SKM-1 treated with dmso at 0.1 percent for 144 hours (cell line): ENCODE results near the gene KIF4A.

ENCODE experiments used
- DNase-seq: peaks from one replicate; lab custom pipeline; 2025; ENCODE audit not compliant: unreplicated experiment; lab: John Stamatoyannopoulos, UW

The KIF4A gene

GRCh38 chrX:70436343-70436742 lies 146.4 kb downstream of the KIF4A start:
- DNase-seq: no peak

GRCh38 chrX:70437011-70437410 lies 147.1 kb downstream of the KIF4A start:
- no peak for DNase-seq

DNA sequence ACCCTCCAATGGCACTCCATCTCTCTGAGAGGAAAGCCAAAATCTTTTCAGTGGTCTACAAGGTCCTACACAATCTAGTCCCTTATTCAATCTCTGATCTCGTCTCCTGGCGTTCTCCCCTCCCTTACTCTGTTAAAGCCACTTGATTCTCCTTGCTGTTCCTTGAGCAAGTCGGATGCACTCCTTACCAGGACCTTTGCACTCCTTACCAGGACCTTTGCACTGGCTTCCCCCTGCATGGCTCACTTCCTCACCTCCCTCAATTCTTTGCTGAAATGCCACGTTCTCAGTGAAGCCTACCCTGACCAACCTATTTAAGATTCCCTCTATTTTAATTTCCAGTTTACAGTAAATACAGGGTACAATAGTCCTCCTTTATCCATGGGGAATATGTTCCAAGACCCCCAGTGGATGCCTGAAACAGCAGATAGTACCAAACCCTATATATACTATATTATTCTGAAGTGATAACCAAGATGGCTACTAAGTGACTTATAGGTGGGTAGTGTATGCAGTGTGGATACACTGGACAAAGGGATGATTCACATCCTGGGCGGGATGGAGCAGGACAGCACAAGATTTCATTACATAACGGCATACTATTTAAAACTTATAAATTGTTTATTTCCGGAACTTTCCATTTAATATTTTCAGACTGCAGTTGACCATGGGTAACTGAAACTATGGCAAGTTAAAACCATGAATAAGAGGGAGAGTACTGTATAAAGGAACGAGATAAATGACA lies 148.2 kb downstream of the KIF4A start:
- DNase-seq: no peak

GRCh38 chrX:70439016-70439415 lies 149.1 kb downstream of the KIF4A start:
- DNase-seq: no peak

GRCh38 chrX:70442224-70442623 lies 152.3 kb downstream of the KIF4A start:
- no peak for DNase-seq

DNA sequence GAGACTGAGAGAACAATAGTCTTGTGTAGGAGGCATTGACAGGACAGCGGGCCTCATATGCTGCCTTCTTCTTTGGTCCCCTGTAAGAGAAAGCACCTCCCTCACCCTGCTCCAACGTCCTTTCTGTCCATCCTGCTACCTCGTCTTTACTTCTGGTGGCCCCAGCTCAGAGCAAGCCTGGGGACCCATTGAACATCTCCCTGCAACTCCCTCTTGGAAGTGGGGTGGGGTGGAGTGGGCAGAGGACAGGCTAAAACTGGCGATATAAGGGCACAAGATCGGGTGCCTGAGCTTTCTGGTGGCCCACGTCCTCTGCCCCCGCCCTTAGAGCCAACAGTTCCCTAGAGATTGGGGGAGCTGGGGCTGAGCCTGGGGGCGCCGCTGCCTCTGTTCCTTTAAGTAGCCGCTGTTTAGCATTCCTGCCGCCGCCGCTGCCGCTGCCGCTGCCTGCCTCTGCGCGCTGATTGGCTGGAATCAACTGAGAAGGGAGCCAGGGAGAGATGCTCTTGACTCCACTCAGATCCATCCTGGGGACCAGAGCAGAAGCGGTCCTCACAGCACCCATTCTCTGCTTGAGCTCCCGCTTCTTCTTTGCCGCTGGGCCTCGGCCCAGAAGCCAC lies 154.5 kb downstream of the KIF4A start, which contains the start of gene DLG3:
Gene DLG3 (plus strand): TSS at position 510 of the 620 bp plus-strand sequence. CDS start 367 bp downstream, outside the sequence.
- no peak for DNase-seq

DNA sequence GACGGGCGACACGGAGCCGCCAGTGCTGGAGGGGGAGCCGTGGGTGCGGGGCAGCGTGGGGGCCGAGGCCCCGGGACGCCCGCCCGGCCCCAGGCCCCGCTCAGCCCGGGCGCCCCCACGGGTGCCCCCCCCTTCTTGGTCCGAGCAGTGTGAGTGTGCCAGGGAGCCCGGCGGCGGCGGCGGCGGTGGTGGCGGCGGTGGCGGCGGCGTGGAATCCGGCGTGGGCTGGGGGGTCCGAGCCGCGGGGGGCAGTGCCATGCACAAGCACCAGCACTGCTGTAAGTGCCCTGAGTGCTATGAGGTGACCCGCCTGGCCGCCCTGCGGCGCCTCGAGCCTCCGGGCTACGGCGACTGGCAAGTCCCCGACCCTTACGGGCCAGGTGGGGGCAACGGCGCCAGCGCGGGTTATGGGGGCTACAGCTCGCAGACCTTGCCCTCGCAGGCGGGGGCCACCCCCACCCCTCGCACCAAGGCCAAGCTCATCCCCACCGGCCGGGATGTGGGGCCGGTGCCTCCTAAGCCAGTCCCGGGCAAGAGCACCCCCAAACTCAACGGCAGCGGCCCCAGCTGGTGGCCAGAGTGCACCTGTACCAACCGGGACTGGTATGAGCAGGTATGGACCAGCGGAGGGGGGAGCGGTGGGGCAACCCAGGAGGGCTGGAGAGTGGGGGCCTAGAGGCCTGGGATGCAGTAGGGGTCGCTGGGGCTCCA lies 155.2 kb downstream of the KIF4A start:
- no peak for DNase-seq

- no peak for DNase-seq
Measured at GRCh38 chrX:70445951-70446350, 156.0 kb downstream of the KIF4A start.

DNA sequence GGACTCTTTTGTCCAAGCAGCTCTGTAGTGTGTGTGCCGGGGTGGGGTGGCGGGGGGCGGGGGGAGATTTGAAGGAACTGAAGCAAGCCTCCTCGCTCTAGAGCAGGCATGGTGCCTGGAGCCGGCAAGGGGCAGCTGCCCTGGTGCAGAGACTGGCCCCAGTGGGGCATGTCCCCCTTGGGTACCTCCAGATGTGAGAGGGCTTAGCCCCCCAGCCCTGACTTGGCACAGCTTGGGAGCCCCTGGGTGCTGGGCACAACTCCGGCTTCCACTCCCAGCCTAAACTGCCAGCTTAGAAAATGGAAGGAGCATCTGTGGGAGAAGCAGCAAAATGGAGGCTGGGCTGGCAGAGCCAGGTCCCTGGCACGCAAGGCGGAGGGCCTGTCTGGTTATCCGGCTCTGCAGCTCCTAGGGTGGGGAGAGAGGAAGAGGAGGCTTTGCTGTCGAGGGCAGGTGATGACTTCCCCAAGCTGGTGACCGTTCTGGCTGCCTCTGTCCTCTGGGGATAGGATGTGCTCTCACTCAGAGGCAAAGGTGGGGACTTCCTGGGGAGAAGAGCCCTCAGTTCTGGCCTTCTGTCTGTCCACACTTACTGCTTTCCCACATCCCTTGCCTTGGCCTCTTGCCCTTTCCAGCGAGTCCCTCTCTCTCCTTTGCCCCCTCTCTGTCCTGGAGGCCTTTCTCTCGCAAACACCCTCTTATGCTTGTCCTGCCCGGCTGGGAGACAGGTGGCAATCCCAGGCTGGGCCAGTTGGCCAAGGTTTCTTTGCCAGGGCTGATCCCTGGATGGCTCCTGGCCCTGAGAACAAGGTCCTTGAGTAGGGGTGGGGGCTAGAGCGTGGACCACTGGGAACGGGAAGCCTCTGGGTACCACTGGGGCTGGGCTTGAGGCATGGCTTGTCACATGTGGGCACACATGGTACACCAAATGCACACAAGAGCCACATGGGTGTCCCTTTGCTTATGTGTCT lies 156.8 kb downstream of the KIF4A start:
- no peak for DNase-seq

- no peak for DNase-seq
Measured at GRCh38 chrX:70449457-70449966, 159.6 kb downstream of the KIF4A start.

GRCh38 chrX:70452143-70452733 lies 162.3 kb downstream of the KIF4A start:
- no peak for DNase-seq

GRCh38 chrX:70453024-70453618 lies 163.2 kb downstream of the KIF4A start:
- no peak for DNase-seq

DNA sequence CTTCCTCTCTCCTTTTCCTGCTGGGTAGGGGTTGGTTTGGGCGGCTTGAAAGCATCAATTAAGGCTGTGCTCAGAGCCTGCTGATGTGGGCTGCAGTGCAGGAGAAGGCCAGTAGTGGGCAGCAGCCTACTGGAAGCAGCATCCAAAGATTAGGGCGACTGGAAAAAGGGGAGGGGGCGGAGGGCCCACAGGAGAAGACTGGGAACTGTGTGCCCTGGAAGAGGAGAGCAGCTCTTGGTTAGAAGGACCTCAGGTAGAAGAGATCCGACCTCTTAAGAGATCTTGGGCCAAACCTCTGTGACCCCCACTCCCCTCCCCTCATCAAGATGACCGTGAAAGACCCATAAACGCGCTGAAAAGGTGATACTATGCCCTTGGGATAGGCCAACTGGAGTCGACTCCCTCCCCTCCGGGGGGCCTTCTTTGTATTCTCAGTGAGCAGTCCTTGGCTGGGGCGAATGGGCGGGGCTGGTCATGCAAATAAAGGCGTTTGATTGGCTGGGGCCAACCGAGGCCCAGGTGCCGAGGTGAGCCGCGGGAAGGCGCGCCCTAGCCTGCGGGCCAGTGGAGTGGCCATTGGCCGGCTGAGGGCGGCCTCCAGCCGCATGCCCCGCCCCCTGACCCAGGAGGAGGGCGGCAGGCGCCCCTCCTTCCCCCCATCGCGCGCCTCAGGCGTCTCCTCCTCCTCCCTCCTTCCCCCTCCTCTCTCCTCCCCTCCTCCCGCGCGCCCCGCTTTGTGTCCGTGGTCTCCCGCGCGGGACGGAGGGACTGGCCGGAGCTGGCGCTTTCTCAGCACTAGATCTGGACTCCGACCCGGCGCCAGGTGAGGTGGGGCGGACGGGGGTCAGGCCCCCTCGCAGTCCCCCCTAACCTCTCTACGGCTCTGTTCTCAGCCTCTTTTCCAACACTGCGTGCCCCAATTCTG lies 164.8 kb downstream of the KIF4A start:
- no peak for DNase-seq

DNA sequence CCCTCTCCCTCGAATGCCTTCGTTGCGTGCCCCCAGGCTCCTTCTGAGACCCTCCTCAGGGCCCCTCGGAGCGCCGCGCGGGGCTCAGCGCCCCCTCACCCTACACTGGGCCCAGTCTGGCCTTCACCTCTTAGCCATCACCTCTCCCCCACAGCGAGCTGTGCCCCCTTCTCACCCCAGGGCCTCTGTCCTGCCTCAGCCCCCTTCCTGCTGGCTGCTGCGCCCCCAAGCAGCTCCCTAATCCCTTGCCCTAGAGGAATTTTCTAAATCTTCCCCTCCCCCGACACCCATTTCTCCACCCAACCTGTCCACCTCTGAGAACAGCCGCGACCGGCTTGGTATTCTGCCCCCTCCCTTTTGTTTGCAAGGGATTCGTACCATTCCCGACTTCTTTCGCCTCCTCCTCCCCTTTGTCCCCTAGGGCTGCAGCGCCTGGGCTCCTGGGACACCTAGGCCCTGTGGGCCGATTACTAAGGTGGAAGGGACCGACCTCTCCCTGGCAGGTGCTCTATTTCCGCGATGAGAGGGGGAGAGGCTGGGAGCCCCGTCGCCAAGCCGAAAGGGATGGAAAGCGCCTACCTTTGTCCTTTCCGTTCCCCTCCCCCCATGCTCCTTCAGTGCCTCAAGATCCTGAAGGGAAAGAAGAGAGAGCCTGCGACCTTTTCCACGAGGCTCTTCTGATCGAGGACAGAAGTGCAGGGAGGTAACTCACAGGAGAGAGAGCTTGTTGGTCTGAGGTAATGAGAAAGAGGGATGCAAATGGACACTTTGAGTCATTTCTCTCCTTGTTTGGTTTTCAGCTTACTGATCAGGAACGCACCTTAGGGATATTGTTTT lies 165.7 kb downstream of the KIF4A start:
- no peak for DNase-seq

- no peak for DNase-seq
Measured at GRCh38 chrX:70456256-70456655, 166.4 kb downstream of the KIF4A start.

GRCh38 chrX:70461026-70461425 lies 171.1 kb downstream of the KIF4A start:
- DNase-seq: no peak

DNA sequence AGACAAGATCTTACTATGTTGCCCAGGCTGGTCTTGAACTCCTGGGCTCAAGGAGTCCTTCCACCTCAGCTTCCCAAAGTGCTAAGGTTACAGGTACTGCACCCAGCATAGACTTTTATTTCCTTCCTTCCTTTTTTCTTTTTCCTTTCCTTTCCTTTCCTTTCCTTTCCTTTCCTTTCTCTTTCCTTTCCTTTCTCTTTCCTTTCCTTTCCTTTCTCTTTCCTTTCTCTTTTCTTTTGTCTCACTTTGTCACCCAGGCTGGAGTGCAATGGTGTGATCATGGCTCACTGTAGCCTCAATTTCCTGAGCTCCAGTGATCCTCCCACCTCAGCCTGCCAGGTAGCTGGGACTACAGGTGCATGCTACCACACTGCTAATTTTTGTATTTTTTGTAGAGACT lies 174.1 kb downstream of the KIF4A start:
- DNase-seq: no peak

- DNase-seq: no peak
Measured at GRCh38 chrX:70466968-70467367, 177.1 kb downstream of the KIF4A start.
